ENCODE measurements around the gene JCAD. TPM values are rescaled to one million over a fixed set of nuclear protein-coding genes. Genes with fewer than 3 reads are reported as not detected.

JCAD gene
- total and polyA plus RNA-seq, 10 of the 15 experiments (the other 5 are each of a cell fraction or from before 2014, with no cell fraction given), result 0.28 TPM; not detected in 9

DNA sequence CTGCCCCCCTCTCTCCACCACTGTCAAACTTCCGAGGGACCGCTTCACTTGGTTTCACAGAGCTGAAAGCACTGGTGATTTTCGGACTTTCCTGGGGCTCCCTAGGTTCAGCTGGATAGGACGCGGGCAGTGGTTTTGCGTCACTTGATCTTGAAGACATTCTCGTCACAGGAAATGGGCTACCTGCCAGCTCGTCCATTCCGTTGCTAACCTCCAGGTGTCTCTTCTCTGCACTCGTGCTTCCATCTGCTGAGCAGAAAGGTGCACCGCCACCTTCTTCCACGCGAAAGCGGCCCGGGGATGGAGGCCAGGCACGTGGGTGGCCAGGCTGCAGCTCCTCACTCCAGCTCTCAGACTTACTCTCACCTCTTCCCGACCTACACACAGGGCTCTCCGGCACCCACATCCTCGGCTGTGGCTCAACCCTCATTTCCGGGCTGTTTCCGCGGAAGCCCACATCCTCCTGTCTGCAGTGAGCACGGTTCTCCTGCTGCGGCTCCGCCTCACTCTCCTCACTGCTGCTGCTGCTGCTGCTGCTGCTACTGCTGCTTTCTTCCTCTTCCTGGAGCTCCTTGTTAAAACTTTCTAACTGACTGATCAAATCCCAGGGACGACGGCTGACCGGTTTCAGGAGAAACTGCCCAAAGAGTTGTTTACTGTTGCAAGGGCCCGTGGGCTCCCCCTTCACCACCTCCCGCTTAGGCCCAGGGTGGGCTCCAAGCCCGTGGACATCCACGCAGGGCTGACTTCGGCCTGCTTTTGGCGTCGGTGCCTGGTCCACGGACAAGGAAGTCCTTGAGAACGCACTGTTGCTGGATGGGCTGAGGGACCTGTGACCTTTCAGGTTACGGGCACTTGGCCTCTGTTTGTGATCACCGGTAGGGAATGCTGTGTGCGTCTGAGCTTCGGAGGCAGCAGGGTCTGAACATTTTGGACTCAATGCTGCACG, 32.1 kb downstream of the JCAD start:
- no peaks in the 10 kb centered on the region for H3K27me3 ChIP-seq (replicated peaks in 1 of 2; ENCODE audit: control insufficient read depth in 2 of 2, insufficient read depth in 2 of 2, low read length in 1 of 2)
- H3K4me3 ChIP-seq, result peak overlapping the region; percentile 21; the same call in 1 of the 2 replicates
- 3% methylated on average over 41 of the region's 42 CpGs for WGBS (ENCODE audit: insufficient coverage, insufficient replicate concordance, low lambda C conversion rate, missing lambda C conversion rate)
- peak overlapping the region; percentile 75 for H2AFZ ChIP-seq (ENCODE audit: control insufficient read depth, low read depth, low read length)
- no peaks in the 10 kb centered on the region for H3K79me2 ChIP-seq (ENCODE audit: control insufficient read depth, insufficient read depth, low read length)
- H3K27ac ChIP-seq (ENCODE audit: control insufficient read depth, insufficient read depth), result no peak overlapping the region
- ChIA-PET SMC1A (ENCODE audit: uncharacterized antibody, unreplicated experiment) (no interaction called here), CTCF (interaction anchor here (1.0 to 1.1 kb wide), 2 partner anchors 28 to 214 kb away, joined by 3 read pairs; no protein-coding TSS in a partner anchor), POLR2A (no interaction called here), RAD21 (ENCODE audit: unreplicated experiment) (no interaction called here)
- H3K36me3 ChIP-seq (ENCODE audit: control insufficient read depth in 2 of 2, insufficient read depth in 2 of 2, low read length in 1 of 2), result no peaks in the 10 kb centered on the region
- no peaks in the 10 kb centered on the region for H3K9me3 ChIP-seq (replicated peaks; ENCODE audit: control insufficient read depth, insufficient read depth, low read length)
- FAIRE-seq (peak; percentile 83), ATAC-seq (peak; percentile 91), DNase-seq (ENCODE audit: low read depth, low spot score) (peak; percentile 32)
- no peak overlapping the region for H3K9ac ChIP-seq (ENCODE audit: control insufficient read depth, insufficient read depth, low read length)
- peak overlapping the region; percentile 91 for H3K4me2 ChIP-seq (ENCODE audit: control insufficient read depth, insufficient read depth)
- in situ Hi-C loops (cut with MboI), result no loop called here
- intact Hi-C loops (cut with micrococcal nuclease; ENCODE audit: unreplicated experiment), result no loop called here
- BruUV-seq (replicated peaks), result no TSS peak
- no peaks in the 10 kb centered on the region for H4K20me1 ChIP-seq (ENCODE audit: control insufficient read depth, insufficient read depth)
- H3K4me1 ChIP-seq (ENCODE audit: control insufficient read depth, insufficient read depth, low read length), result peaks cover 14% of the 10 kb centered on the region
- TF ChIP-seq CBX5 (IDR thresholded peaks at IDR 0.05; ENCODE audit: low read depth) (0 out of 2 replicates have a peak, but pooled peaks have one; percentile 46), NFIC (IDR thresholded peaks at IDR 0.05; ENCODE audit: low read depth, low read length) (no peak), ETV6 (conservative IDR thresholded peaks at IDR 0.05 in 1 of 2, IDR thresholded peaks at IDR 0.05 in 1 of 2; ENCODE audit: borderline replicate concordance in 1 of 2, low read depth in 1 of 2) (peak in 1 of 2 experiments; percentile 90; a peak in 2 of 4 replicates), CTCF (IDR thresholded peaks at IDR 0.05 in 2 of 3, conservative IDR thresholded peaks at IDR 0.05 in 1 of 3; ENCODE audit: control insufficient read depth in 2 of 3, extremely low read depth in 1 of 3, insufficient read depth in 1 of 3, low read depth in 3 of 3, low read length in 3 of 3) (peak; percentile 10 to 31 (median 28); a peak in 3 of 6 replicates), IKZF1 (conservative IDR thresholded peaks at IDR 0.05) (peak; percentile 37), EGR1 (IDR thresholded peaks at IDR 0.05; ENCODE audit: borderline replicate concordance in 1 of 2, low read depth in 2 of 2, low read length in 2 of 2) (peak in 1 of 2 experiments; percentile 45; a peak in 1 of 3 replicates), BHLHE40 (IDR thresholded peaks at IDR 0.05; ENCODE audit: borderline replicate concordance in 1 of 2, low read depth in 2 of 2, low read length in 1 of 2) (peak; percentile 15 to 26; a peak in 1 of 4 replicates), CEBPB (IDR thresholded peaks at IDR 0.05; ENCODE audit: borderline replicate concordance in 1 of 2, low read depth in 2 of 2, low read length in 2 of 2) (no peak), SMARCA5 (IDR thresholded peaks at IDR 0.05) (no peak), ZNF687 (IDR thresholded peaks at IDR 0.05) (no peak), PBX3 (IDR thresholded peaks at IDR 0.05; ENCODE audit: insufficient replicate concordance, low read depth, low read length) (no peak), TCF7 (IDR thresholded peaks at IDR 0.05; ENCODE audit: borderline replicate concordance) (no peak), RAD21 (IDR thresholded peaks at IDR 0.05; ENCODE audit: insufficient read depth, low read depth, low read length) (0 out of 2 replicates have a peak, but pooled peaks have one; percentile 12)

Measured in GM12878 (cell line).